ENCODE data around the gene AMER2.

GRCh38 chr13:25179011-25179410 is 6.9 kb upstream of the AMER2 start:
- TF ChIP-seq EZH2phosphoT487 (IDR thresholded peaks at IDR 0.05; ENCODE audit: borderline replicate concordance, low read depth, low read length): no peak
- TF ChIP-seq CTCF (conservative IDR thresholded peaks at IDR 0.05; ENCODE audit: low read length): no peak
